ENCODE data around the gene SLC46A1.

- TF ChIP-seq CTCF (IDR thresholded peaks at IDR 0.05) (no peak), POLR2A (IDR thresholded peaks at IDR 0.05) (no peak)
Measured at GRCh38 chr17:28348979-28349378, 57.0 kb downstream of the SLC46A1 start.
